H4 (cell line): ENCODE measurements around the gene MMP3. TPM values are rescaled to one million over a fixed set of nuclear protein-coding genes. Genes with fewer than 3 reads are reported as not detected.

Source experiments
- DNase-seq: peaks from one replicate; pipeline ENCODE4 v3.0.0-alpha.2; 2015; ENCODE audit warnings: low spot score
- total RNA-seq: library from RNA; depleted of rRNA; stranded (reverse); fragments of >200 nt; shearing (Covaris generic); gene quantifications from 2 replicates; pipeline ENCODE4 v1.2.3, GENCODE V29; 2014

The MMP3 gene
- total RNA-seq, 1 experiment from 2014 or later = 64.3 TPM

DNA sequence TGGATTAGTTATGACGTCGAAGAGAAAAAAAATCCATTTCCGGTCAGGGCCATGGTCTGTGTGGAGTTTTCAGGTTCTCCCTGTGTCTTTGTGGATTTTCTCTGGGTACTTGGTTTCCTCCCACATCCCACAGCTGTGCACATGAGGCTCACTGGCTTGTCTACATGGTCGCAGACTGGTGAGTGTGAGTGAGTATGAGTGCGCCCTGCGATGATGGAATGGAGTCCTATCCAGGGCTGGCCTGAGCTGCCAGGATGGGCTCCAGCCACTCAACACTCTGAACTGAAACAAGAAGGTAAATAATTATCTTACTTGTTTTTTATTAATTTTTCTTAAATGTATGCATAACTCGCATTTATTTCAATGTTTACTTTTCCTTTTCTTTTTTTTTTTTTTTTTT is 10.8 kb downstream of the MMP3 start:
- DNase-seq = no peak

DNA sequence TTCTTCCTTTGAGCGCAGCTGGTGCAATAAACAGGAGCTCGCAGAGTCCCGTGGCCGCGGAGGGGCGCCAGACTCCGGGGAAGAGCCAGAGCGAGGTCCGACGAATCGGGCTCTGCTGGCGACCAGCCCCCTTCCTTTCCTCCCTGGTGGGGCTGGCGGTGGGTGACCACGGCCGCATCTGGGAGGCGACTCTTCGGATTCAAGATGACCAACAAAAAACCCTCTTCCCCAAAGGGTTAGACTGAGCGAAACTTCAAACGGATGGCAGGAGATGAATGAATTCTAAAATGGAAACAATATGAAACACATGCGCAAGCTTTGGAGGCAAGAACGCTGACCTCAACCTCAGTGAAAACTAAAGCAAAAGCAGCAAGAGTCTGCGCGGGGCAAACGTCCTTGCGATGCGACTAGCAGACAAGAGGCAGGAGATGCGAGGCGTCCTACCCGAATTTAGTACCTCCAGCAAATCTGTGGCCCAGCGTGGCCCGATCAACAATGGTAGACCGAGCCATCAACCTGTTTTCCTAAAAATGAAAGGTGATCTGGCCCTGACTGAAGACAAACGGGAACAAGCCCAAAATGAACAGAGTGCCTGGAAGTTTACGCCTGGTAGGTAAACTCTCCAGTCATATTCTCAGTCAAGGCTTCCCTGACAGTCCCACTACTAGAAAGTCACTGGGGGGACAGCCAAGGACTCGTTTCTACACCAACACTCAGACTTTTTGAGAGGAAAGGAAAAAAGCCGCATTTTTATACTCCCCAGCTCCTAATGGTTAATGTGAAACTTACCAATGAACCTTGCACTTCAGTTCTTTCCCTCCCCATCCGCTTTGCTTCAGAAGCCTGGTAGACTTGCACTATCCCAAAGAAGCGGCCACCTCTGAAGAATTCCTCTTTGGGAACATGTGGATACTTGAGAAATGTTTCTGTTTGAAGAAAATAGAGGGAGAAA is 11.6 kb downstream of the MMP3 start:
- DNase-seq = no peak

DNA sequence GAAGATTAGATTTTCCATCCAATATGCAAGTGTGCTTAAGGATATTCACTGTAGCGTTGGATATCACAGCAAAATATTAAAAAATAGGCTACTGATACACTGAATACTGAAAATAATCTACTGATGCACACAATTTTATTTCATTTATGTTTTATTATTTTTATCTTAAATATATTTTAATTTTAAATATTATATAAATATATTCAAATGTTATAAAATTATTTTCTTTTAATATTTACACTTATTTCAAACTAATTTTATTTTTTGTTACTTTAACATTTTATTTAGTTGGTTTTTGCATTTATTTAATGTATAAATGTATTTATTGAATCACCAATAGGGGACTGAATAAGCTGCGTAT is 12.3 kb downstream of the MMP3 start:
- no peak for DNase-seq

DNA sequence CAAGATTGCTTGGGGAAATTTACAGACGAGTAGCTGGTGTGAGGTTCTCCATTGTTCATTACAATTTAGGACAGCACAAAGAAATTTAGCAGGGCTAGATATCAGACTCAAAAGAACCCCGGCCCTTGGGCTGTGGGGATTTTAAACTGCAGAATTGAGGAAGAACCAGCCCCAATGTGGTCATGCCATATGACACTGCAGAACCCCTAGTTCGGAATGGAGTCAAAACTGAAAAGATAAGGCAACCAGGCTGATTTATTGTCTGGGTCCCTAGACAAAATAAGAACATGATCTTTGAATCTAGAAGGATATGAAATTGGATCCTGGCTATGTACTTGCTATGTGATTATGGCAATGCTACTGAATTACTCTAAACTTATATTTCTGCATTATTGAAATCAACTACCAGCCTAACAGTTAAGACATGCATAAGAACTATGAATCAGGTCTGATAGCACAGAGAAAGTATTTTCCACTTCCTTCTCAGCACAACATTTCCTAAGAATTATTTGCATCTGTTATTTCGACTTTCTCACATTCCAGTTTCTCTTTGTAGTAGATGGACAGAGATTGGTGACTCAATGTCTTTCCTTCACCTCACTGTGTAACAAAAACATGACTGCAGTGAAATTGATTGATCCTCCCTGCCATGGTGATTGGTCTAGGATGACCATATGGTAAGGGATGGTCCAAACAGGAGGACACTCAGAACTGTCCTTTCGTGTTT is 13.2 kb downstream of the MMP3 start:
- no peak for DNase-seq

DNA sequence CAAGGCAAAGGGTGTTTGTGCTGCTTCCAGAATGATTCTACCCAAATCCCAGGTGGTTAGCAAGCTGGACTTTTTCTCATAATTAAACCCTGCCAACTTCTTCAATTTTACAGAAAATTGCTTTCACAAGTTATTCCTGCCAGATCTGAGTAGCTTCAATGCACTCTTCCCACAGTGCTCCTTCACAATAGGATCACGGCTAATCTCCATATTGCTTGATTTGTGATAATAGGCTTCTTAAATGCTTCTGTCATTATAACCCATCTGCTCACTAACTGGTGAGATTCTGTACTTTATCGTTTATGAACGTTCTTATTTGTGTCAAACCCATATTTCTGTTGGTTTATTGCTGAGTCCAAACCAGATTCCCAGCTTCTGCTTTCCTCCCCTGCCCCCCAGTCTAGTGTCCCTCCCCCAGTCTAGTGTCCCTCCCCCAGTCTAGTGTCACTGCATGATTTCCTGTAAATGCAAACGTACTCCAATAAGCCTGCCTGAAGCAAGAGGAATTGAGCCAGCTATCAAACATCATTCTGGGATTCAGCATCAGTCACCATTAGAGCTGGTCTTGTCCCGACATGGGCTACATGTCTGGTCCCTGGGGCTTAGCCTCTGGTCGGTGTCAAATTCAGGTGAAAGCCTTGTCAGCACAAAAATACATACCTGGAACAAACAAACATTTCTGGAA is 14.0 kb downstream of the MMP3 start:
- no peak for DNase-seq

DNA sequence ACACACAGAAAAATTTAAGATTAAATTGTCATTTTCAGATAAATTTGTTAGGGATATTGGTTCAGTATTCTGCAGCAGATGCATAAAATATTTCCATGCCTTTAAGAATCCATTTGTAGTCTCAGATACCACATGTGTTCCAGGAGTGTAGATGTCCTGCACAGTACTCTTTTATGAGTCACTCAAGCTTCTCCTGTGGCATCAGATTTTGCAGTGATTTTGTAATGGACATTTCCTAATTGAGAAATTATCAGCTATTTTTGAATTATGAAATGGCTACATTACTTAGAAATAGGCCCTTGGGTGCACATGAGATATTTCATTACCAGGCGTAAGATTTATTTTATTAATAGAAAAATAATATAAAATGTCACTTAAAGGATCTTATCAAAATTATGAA is 18.9 kb downstream of the MMP3 start:
- no peak for DNase-seq

DNA sequence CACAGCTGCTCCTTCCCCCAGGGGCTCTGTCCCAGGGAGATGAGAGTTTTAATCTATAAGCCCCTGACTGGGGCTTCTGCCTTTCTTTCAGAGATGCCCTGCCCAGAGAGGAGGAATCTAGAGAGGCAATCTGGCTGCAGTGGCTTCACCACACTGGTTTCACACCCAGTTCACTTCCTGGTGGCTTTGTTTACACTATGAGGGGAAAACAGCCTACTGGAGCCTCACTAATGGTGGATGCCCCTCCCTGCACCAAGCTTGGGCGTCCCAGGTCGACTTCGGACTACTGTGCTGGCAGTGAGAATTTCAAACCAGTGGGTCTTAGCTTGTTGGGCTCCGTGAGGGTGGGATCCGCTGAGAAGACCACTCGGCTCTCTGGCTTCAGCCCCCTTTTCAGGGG is 23.9 kb downstream of the MMP3 start:
- DNase-seq = no peak

DNA sequence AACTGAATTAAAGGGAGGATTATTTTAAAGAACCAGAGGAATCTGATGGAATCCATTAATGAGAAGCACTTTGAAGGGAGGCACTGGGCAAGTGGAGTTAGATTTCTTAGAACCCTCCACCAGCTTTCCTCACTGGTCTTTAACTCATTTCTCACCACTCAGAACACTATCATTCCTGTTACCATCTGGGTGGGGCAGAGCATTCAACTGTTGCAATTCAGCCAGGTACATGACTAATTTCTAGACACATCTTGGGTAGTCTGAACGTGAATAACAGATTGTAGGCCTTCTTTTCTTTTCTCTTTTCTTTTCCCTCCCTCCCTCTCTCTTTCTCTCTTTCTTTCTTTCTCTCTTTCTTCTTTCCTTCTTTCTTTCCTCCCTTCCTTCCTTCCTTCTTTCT is 29.9 kb downstream of the MMP3 start:
- no peak for DNase-seq

DNA sequence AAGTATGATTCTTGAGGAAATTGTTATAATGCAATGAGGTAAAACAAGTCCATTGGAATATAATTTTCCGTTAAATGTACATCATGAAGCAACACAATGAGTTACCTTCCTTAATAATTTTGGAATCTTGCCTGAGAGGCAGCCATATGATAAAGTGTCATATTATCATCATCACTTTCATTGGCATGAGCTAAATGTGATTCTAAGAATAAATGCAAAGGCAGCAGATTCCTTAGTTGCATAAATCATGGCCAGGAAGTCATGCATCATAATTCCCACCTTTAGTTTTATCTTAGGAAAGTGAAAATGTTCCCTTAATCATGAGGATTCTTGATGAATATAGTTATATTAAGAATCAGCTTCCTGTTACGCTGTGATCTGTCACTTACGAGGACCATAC is 31.2 kb downstream of the MMP3 start:
- DNase-seq = no peak

DNA sequence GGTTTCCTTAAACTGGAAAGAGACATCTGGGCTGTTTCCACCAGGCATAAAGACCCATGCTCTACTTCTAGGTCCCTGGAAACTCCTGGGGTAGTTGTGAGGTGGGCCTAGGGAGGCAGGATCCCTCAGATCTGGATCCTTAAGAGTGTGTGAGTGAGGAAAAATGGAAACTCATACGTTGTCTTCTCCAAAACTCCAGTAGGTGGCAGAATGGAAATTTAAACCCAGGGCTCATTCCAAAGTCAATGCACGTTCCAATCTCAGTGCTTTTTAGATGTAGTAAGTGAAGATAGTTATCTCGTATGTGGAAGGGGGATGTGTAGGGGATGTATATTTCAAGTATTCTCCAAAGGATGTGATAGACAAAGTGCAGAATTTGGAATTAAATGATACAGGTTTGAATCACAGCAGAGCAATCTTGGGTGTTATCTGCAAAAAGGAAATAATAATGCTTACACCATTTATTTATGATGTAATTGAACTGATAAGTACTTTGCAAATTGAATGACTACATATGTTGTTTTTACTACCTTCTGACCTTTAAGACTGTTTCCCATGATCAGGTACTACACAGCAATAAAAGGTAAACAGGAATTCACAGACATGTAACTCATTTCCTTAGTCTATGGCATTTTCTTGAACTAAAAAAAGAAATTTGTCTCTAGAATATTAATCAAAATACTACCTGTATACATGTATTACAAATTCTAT is 32.3 kb downstream of the MMP3 start:
- peak; percentile 32 for DNase-seq

DNA sequence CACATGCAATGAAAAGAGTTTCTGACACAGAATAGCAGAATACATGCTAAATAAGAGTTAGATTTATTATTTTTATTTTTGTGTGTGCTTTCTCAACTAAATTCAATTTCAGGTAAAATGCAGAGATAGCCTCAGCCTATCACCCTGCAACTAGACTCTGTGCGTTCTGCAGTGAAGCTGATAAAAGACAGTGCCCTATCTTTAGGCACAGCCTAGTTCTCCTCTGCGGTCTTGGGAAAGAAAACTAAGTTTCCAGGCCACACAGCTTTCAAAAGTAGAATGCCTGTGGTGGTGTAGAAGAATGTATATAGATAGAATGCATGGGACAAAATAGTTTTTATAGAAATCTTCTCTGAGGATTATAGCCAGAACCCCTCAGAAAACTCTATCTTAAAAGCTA is 33.4 kb downstream of the MMP3 start:
- DNase-seq = no peak

DNA sequence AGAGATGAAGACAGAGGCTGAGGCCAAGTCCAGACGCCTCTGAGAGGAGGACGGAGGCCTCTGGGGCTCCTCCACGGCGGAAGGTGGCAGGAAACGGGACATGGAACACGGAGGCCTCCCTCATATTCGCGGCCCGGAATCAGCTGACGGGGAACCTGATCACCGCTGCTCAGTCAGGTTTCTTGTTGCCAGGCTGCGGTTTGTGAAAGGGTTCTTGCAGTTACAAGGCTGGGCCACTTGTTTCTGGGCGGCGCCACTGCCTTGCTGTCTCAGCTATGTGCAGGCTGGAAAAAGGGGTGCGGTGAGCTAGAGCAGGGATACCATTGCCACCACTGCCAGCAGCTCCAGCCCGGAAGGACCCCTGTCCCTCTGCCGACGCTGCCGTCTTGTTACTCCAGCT is 35.5 kb downstream of the MMP3 start:
- peak; percentile 14 for DNase-seq

DNA sequence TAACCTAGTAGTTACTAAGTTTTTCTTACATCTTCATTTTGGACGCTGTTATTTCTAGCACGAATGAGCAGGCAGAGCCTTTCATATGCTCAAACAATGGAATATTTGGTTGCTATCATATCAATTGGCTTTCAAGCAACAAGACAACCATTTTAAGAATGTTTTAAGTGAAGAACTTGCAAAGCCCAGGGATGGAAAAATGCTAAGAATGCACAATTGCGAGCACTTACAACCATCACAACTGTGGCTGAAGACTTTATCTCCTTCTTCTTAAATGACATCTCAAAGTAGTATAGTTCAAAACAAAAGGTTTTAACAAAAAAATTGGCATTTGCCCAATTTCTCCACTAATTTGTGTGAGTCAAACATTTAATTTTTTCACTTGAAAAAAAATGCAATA is 37.1 kb downstream of the MMP3 start:
- DNase-seq = no peak

DNA sequence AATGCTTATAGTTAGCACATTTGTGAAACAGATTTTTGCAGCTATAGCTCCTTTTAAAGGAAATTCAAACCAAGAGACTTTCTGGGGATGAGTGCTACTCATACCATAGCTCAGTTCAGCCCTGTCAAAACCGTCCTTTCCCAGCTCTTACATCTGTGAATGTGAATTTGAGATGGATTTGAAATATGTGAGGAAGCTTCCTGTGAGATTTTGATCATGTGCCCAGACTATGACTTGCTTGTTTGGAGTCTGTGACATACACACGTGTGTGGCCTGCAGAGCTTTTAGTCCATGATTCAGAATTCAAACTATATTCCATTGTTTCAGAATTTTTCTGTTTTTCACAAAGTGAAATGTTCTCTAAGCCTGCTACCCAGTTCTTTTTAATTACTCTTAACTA is 41.1 kb downstream of the MMP3 start:
- DNase-seq = no peak

DNA sequence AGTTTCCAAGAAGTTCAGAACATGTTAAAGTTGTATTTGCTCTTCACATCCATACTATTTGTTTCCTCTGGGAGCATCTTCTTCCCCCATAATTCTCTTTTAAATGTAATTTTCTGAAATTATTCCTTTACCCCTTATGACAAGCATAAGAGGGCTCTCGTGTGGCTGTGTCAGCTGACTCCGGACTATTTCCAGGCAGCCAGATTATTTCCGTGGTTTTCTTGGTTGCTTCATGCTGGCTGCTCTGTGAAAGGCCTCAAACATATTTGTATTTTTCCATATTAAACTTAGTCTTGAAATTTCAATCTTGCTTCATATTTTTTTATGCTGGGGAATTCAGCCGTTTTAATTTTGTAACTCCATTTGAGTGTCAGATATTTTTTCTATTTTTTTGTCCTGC is 42.6 kb downstream of the MMP3 start:
- DNase-seq = no peak

DNA sequence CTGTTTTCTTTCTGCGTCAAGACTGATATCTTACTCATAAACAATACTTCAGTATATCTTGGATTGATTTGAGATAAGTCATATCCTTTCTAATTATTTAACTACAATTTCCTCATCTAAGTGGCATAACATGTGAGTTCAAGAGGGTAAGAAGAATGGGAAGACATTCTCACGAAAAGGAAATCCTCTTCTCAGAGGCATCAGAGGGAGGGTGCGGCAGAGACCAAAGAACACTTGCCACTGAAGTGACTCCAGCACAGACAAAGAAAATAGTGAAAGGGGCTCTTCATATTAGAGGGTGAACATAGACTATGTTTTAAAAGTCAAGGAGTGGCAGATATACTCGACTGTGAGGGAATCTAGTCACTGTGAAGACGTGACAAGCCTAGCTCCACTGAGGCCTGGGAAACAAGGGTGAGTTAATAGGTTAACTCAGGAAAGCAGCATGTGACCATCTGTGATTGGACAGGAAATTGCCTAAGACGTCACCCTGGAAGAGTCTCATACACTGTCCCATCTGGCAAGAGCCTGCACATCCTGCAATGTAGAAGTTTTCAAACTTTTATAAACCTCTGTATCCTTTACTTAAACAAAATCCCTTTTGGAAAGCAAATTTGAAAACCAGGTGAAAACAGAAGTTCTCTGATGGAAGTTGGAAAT is 43.6 kb downstream of the MMP3 start:
- no peak for DNase-seq

DNA sequence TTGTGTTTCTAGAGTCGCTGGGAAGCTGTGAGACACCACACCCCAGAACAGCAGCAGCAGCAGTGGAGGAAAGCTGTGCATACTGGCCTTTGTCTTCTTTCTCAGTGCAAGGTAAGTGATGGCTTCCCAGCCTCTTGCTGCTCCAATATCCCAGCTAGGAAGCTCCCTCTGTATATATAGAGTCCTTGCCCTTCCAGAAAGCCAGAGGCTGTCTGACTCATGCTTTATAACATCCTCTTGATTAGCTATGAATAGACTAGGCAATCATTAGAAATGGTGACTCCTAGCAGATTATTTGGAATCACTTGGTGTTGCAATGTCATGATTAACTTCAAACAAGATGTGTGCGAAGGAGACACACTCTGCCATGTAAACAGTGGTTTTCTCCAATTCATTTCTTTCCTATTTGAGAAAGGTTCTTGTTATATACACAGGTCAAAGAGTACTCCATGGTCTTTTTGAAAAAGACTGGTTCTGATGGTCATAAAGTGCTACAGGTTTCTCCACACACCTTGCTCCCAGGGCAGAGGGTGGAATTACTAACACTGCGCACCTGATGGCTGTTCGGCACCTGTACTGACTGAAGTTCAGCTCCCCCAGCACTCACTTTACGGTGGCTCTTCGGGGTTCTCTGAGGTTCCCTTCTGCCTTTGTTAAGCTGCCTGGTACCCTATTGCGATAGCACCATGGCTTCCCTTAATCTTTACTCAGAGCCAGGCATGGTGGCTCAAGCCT is 45.2 kb downstream of the MMP3 start, which contains the start of gene MMP1:
TSS of gene MMP1 (minus strand) at position 149 of the 735 bp plus-strand sequence. CDS start at position 81, 68 bp downstream.
- DNase-seq = no peak

DNA sequence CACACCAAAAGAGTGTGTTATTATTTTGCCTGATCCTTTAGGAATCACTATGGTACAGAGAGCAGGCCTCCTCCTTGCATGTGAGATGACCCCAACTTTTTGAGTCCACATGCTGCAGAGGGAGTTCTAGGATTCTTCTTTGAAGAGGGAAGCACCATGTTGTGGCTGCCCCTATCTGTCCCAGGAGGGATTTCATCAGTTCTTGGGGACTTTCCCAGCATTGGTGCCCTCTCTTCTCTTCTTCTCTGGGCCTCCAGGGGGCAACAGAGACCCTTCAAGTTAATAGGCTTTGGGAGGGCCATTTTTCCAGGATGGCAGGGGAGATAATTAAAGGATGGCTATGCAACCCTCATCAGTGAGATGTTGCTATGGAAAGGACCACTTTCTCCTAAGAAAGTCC is 49.0 kb downstream of the MMP3 start:
- peak; percentile 52 for DNase-seq

DNA sequence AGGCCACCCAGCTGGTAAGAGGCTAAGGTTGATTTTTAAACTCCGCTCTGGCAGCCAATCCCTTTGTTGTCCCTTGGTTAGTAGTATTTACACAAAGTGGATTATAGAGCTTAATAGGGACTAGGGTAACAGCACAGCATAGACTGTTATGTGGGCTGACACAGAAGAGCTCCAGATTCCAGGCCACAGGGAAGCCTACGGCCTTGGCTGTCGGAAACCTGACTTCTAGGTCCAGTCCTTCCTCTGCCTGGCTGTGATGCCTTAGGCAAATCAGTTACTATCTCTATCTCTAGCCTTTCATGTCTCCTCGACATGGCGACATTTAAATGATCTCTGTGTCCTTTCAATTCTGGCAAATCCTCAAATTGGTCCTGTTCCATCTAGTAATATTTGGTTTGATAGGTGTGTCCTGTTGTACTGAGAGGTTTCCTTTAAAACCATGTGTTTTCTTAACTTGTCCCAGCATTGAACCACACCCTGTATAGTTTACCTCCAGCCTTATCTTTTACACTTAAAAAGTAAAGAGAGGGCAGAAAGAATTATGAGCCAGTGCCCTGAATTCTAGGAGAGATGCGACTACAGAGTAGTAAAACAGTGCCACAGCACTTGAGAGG is 49.6 kb downstream of the MMP3 start:
- DNase-seq = no peak

DNA sequence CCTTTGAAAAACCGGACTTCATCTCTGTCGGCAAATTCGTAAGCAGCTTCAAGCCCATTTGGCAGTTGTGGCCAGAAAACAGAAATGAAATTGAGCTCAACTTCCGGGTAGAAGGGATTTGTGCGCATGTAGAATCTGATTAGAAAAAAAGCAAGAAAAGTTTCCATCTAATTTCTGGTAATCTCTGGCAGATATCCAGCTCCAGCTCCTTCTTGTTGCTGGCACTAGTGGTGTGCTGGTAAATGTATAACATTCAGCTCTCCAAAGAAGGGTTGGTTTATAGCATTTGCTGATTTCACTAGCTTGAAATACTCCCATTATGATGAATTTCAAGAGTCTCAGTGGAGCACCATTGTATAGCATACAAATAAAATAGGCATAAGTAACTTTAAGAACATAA is 50.8 kb downstream of the MMP3 start:
- no peak for DNase-seq
